Peyer's patch (tissue), 4 donors: Measurements from ENCODE around the gene ZNF367. TPM values are rescaled to one million over a fixed set of nuclear protein-coding genes. Genes with fewer than 3 reads are reported as not detected.

Experiments used
- DNase-seq, 3 donors: peaks; one replicate each; pipeline ENCODE4 v3.0.0-alpha.2; 2017 to 2019
- H3K27ac ChIP-seq, 4 donors: fragments of 200-600 bp; sonication (generic); one replicate each; pipeline ENCODE4 v1.5.1; 2016 to 2019
- H3K27me3 ChIP-seq, 2 donors: fragments of 200-600 bp; sonication (generic); one replicate each; pipeline ENCODE4 v1.5.1; 2019
- H3K36me3 ChIP-seq, 3 donors: fragments of 200-600 bp; sonication (generic); one replicate each; pipeline ENCODE4 v1.5.1; 2016 to 2019
- H3K4me1 ChIP-seq, 4 donors: fragments of 200-600 bp; sonication (generic); one replicate each; pipeline ENCODE4 v1.5.1; 2016 to 2019
- H3K4me3 ChIP-seq, 4 donors: fragments of 200-600 bp; sonication (generic); 1 replicate in 3 of 4; 2 replicates in 1 of 4; pipeline ENCODE4 v1.5.1; 2016 to 2019; ENCODE audit warnings: mild to moderate bottlenecking in 1 of 4
- H3K9me3 ChIP-seq, 4 donors: fragments of 200-600 bp; sonication (generic); one replicate each; pipeline ENCODE4 v1.5.1; 2016 to 2019; ENCODE audit warnings: mild to moderate bottlenecking in 1 of 4
- CTCF ChIP-seq, 6 experiments: fragments of 450-650 bp in 4 of 6; fragments of 200-600 bp in 2 of 6; sonication (generic) in 1 of 6; IDR thresholded peaks; one replicate each; pipeline ENCODE4 v1.5.1; 2017 to 2019; ENCODE audit warnings: antibody characterized with exemption in 6 of 6, mild to moderate bottlenecking in 3 of 6, moderate library complexity in 1 of 6
- POLR2A ChIP-seq, 2 donors: fragments of 450-650 bp; IDR thresholded peaks; one replicate each; pipeline ENCODE4 v1.5.1; 2017; ENCODE audit warnings: antibody characterized with exemption in 2 of 2, mild to moderate bottlenecking in 2 of 2, moderate library complexity in 2 of 2
- total RNA-seq, 4 donors: library from RNA; depleted of rRNA; stranded (reverse); fragments of >200 nt; gene quantifications; one replicate each; pipeline ENCODE4 v1.1.0, GENCODE V29; 2016

The ZNF367 gene
- total RNA-seq, 4 donors from 2014 or later, result 1.5 to 7.4 (median 3.4) TPM

DNA sequence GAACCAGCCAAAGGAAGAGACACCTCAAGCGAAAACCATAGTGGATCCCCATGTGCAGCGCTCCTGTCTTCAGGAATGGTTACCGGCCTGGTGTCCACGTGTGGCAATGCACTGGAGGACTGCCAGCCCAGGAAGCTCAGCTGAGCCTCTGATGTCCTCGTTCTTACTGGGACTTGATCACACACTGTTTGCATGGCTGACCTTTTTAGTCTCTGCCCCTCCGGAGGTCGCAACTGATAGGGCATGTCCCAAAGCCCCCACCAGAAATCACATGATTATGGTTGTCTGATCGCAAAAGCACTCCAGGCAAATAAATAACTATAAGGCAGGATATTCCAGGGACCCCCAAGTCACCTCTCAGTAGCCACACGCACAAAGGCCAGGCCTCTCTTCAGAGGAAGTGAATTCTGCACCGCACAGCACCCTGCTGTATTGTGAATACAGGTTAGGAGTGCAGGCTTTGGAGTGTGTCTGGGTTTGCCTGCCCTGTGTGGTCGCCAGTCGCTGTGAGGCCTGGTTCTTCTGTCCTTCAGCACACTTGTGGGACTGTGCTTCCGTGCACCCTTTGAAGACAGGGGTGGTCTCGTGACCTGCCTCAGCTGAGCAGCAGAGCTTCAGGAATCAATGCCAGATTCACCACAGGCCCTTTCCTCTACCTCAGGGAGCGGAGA, 18.4 kb upstream of the ZNF367 start:
- Histone ChIP-seq H3K9me3 (no peaks in the 10 kb centered on the region), H3K27me3 (no peaks in the 10 kb centered on the region), H3K4me1 (no peaks in the 10 kb centered on the region), H3K4me3 (no peak overlapping the region), H3K27ac (no peak overlapping the region), H3K36me3 (no peaks in the 10 kb centered on the region)
- no peak for TF ChIP-seq CTCF (IDR thresholded peaks at IDR 0.05)
- no peak for DNase-seq

DNA sequence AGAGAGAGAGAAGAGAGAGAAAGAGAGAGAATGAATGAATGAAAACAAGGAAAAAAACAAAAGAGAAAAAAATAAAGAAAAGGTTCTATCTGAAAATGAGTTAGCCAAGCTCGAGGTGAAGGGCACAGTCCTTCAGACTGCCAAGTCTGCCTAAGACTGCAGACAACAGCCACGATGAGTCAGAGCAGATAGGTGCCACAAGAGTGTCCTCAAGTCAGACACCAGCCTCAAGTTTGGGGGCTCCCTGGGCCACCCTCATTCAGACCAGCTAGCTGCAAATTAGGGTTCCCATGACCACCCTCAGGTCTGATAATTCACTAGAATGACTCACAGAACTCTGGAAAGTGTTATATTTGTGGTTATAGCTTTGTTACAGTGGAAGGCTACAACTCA, 17.9 kb upstream of the ZNF367 start:
- Histone ChIP-seq H3K27ac (no peak overlapping the region), H3K27me3 (no peaks in the 10 kb centered on the region), H3K36me3 (no peaks in the 10 kb centered on the region), H3K4me3 (no peak overlapping the region), H3K4me1 (no peaks in the 10 kb centered on the region), H3K9me3 (no peaks in the 10 kb centered on the region)
- TF ChIP-seq POLR2A (IDR thresholded peaks at IDR 0.05) (no peak), CTCF (IDR thresholded peaks at IDR 0.05) (no peak)
- no peak for DNase-seq

DNA sequence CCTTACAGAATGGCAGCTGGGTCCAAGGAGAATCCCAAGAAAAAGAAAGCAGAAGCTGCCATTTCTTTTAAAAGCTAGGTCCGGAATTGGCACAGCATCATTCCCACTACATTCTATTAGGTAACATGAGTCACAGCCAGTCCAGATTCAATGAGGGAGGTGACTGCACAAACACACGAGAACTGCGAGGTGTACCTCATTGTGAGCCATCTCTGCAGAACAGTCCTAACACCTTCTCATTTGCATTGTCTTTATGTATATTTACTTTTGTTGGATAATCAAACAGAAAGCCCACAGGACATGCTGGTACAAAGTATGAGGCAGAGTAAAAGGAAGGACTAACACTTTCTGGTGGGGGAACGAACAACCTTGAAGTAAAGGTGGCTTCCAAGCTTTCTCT, 17.2 kb upstream of the ZNF367 start:
- TF ChIP-seq CTCF (IDR thresholded peaks at IDR 0.05) (no peak), POLR2A (IDR thresholded peaks at IDR 0.05) (no peak)
- DNase-seq, result no peak
- no peaks in the 10 kb centered on the region for H3K27me3 ChIP-seq
- H3K4me1 ChIP-seq, result no peaks in the 10 kb centered on the region
- no peaks in the 10 kb centered on the region for H3K9me3 ChIP-seq
- H3K36me3 ChIP-seq, result no peaks in the 10 kb centered on the region
- H3K4me3 ChIP-seq, result no peak overlapping the region
- H3K27ac ChIP-seq, result no peak overlapping the region

- no peak for TF ChIP-seq CTCF (IDR thresholded peaks at IDR 0.05)
- no peak for TF ChIP-seq POLR2A (IDR thresholded peaks at IDR 0.05)
- H3K27ac ChIP-seq, result no peak overlapping the region
Observed at GRCh38 chr9:96430377-96430776, 12.2 kb upstream of the ZNF367 start.

DNA sequence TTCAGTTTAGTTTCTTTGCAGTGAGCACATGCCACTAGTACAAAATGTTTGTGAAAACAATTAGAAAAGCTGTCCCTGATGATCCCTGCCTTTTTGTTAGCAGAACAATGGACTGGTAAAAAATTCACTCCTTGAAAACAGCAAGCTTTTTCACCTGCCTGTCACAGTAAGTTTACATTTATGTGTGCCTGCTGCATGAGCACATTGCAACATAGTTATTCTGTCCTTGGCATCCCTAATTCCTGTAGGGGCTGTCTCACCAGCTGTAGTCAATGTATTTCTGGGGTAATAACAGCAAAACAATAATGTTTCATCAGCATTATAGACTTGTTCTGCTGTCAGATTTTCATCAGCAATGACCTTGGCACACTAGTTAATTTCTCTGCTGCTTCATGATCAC, 11.6 kb upstream of the ZNF367 start:
- H3K27ac ChIP-seq, result no peak overlapping the region
- no peak for TF ChIP-seq POLR2A (IDR thresholded peaks at IDR 0.05)
- no peak for TF ChIP-seq CTCF (IDR thresholded peaks at IDR 0.05)
- H3K4me1 ChIP-seq, result no peaks in the 10 kb centered on the region
- H3K9me3 ChIP-seq, result no peaks in the 10 kb centered on the region
- no peak overlapping the region for H3K4me3 ChIP-seq
- DNase-seq, result no peak
- no peaks in the 10 kb centered on the region for H3K27me3 ChIP-seq
- H3K36me3 ChIP-seq, result no peaks in the 10 kb centered on the region

More at GRCh38 chr9:96430377-96430776, 12.2 kb upstream of the ZNF367 start:
- Histone ChIP-seq H3K4me3 (no peak overlapping the region), H3K4me1 (no peaks in the 10 kb centered on the region), H3K27me3 (no peaks in the 10 kb centered on the region), H3K9me3 (no peaks in the 10 kb centered on the region), H3K36me3 (no peaks in the 10 kb centered on the region)
- no peak for DNase-seq
